T-helper 2 cell treated with Interferon-gamma antibody and Interleukin-4, amounts not matched to agents 5 μg/mL and 100 μg/mL, for 36 hours (primary cell): ENCODE measurements around the gene EP300.

ENCODE experiments used
- DNase-seq: peaks from one replicate; pipeline ENCODE4 v3.0.0; 2021; ENCODE audit warnings: low spot score
- H3K27ac Mint-ChIP-seq: one replicate; pipeline ENCODE4 v1.8.0; 2021; ENCODE audit warnings: mild to moderate bottlenecking, mixed read lengths
- H3K27me3 Mint-ChIP-seq: one replicate; pipeline ENCODE4 v1.8.0; 2021; ENCODE audit warnings: low read depth, mixed read lengths
- H3K36me3 Mint-ChIP-seq: one replicate; pipeline ENCODE4 v1.8.0; 2021; ENCODE audit warnings: low read depth, mixed read lengths
- H3K4me1 Mint-ChIP-seq: one replicate; pipeline ENCODE4 v1.8.0; 2021; ENCODE audit warnings: low read depth, mixed read lengths
- H3K4me3 Mint-ChIP-seq: one replicate; pipeline ENCODE4 v1.8.0; 2022; ENCODE audit warnings: mild to moderate bottlenecking, moderate library complexity, mixed read lengths
- H3K9me3 Mint-ChIP-seq: one replicate; pipeline ENCODE4 v1.8.0; 2021; ENCODE audit warnings: mixed read lengths

Gene EP300

DNA sequence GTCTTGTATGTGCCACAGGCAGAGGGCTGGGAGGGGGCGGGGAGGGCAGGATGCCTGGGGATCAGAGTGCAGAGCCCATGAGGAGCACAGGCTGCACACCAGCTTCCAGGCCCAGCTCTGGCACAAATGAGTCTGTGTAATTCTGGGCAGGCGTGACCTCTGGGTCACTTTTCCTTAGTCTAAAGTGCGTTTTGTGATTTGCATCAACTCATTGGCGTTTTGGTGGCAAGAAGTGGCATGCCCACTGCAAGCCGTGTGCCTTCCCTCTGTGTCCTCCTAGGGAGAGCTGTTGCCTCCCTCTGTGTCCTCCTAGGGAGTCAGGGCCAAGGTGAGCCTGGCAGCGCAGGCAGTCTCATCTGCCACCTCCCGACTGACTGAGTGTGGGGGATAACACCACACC lies 131.1 kb downstream of the EP300 start:
- no peaks in the 10 kb centered on the region for H3K9me3 Mint-ChIP-seq
- no peaks in the 10 kb centered on the region for H3K27me3 Mint-ChIP-seq
- no peaks in the 10 kb centered on the region for H3K4me1 Mint-ChIP-seq
- peaks cover 24% of the 10 kb centered on the region for H3K36me3 Mint-ChIP-seq
- no peak overlapping the region for H3K4me3 Mint-ChIP-seq
- no peak for DNase-seq
- H3K27ac Mint-ChIP-seq, result no peak overlapping the region

- Mint-ChIP-seq H3K4me1 (no peaks in the 10 kb centered on the region), H3K4me3 (no peak overlapping the region), H3K36me3 (peaks cover 18% of the 10 kb centered on the region), H3K27me3 (no peaks in the 10 kb centered on the region), H3K9me3 (no peaks in the 10 kb centered on the region), H3K27ac (peak overlapping the region; percentile 12)
- no peak for DNase-seq
Observed at GRCh38 chr22:41226723-41227655, 134.6 kb downstream of the EP300 start.

DNA sequence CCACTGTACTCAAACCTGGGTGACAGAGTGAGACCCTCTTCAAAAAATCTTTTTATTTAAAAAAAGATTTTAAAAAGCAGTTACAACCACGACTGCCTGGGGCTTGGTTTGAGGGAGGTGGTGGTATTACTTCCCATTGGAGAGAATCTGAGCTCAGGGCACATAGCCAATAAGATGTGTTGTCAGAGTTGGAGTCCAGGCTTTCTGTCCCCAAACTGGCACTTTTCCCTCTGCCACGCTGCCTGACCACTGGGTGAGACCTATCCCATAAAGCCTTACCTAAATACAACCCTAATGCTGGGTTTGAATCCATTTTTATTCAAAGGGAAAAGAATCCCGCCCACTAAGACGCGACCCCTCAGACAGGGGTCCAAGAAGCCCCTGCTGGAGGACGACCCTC lies 136.8 kb downstream of the EP300 start:
- H3K36me3 Mint-ChIP-seq, result peaks cover 10% of the 10 kb centered on the region
- H3K27ac Mint-ChIP-seq, result no peak overlapping the region
- H3K27me3 Mint-ChIP-seq, result no peaks in the 10 kb centered on the region
- no peaks in the 10 kb centered on the region for H3K9me3 Mint-ChIP-seq
- DNase-seq, result no peak
- H3K4me3 Mint-ChIP-seq, result no peak overlapping the region
- no peaks in the 10 kb centered on the region for H3K4me1 Mint-ChIP-seq
